K562 (cell line): ENCODE data around the gene MECR. TPM values are rescaled to one million over a fixed set of nuclear protein-coding genes. Genes with fewer than 3 reads are reported as not detected.

Experiments
- ATF7 ChIP-seq: fragments of 450-650 bp; IDR thresholded peaks from 2 replicates; pipeline ENCODE4 v1.7.1; 2014; ENCODE audit warnings: mild to moderate bottlenecking, moderate library complexity
- BDP1 ChIP-seq: IDR thresholded peaks from 3 replicates; pipeline ENCODE4 v1.6.1; 2011; ENCODE audit not compliant: insufficient read length, insufficient read depth
- CHCHD3 ChIP-seq: fragments of 250-450 bp; sonication (Bioruptor Pico); IDR thresholded peaks from 2 replicates; pipeline ENCODE4 v2.1.2; 2022; ENCODE audit warnings: mild to moderate bottlenecking
- CHD1 ChIP-seq: fragments of 200-600 bp; sonication (generic); IDR thresholded peaks from one replicate; pipeline ENCODE4 v1.6.1; 2012; ENCODE audit warnings: mild to moderate bottlenecking, moderate library complexity, low read length, inconsistent platforms
- CUX1 ChIP-seq: fragments of 200-800 bp; sonication (Bioruptor generic); IDR thresholded peaks from 2 replicates; pipeline ENCODE4 v1.6.1; 2016; ENCODE audit warnings: missing genetic modification characterization, missing compliant biosample characterization
- MECOM ChIP-seq: fragments of 250-450 bp; sonication (Bioruptor Pico); IDR thresholded peaks from 2 replicates; pipeline ENCODE4 v1.8.0; 2022; ENCODE audit warnings: inconsistent platforms
- MLLT1 ChIP-seq, 2 experiments: fragments of 450-650 bp; IDR thresholded peaks; 2 replicates each; pipeline ENCODE4 v1.6.1; 2016
- NCOA6 ChIP-seq: fragments of 450-650 bp; IDR thresholded peaks from 2 replicates; pipeline ENCODE4 v1.6.1; 2017; ENCODE audit warnings: mild to moderate bottlenecking
- NR3C1 ChIP-seq: sonication (generic); formaldehyde crosslinking; IDR thresholded peaks from 2 replicates; pipeline ENCODE4 v1.8.1; 2022; ENCODE audit warnings: missing genetic modification reagents
- POLR2H ChIP-seq: IDR thresholded peaks from 2 replicates; pipeline ENCODE4 v1.6.1; 2016; ENCODE audit warnings: missing genetic modification characterization, low read depth, mild to moderate bottlenecking, control low read depth, missing compliant biosample characterization, moderate library complexity
- STAT6 ChIP-seq: sonication (generic); formaldehyde crosslinking; IDR thresholded peaks from 2 replicates; pipeline ENCODE4 v1.8.1; 2023; ENCODE audit warnings: mild to moderate bottlenecking, missing genetic modification reagents
- TCFL5 ChIP-seq: fragments of 250-450 bp; sonication (Bioruptor Pico); conservative IDR thresholded peaks from 2 replicates; pipeline ENCODE4 v1.6.1; 2021; ENCODE audit warnings: mild to moderate bottlenecking, moderate library complexity, matching md5 sums
- ZBTB8A ChIP-seq: fragments of 450-650 bp; IDR thresholded peaks from 2 replicates; pipeline ENCODE4 v1.6.1; 2018; ENCODE audit warnings: mild to moderate bottlenecking, moderate library complexity; ENCODE audit not compliant: partially characterized antibody
- ZNF133 ChIP-seq: fragments of 250-450 bp; sonication (Bioruptor Pico); IDR thresholded peaks from 2 replicates; pipeline ENCODE4 v1.4.0; 2020; ENCODE audit warnings: mild to moderate bottlenecking
- ZNF239 ChIP-seq: fragments of 250-450 bp; sonication (Bioruptor Pico); IDR thresholded peaks from 2 replicates; pipeline ENCODE4 v1.4.0; 2020; ENCODE audit warnings: mild to moderate bottlenecking
- ZNF395 ChIP-seq: fragments of 200-800 bp; sonication (Bioruptor generic); IDR thresholded peaks from 2 replicates; pipeline ENCODE4 v1.6.1; 2017; ENCODE audit warnings: missing genetic modification characterization, missing compliant biosample characterization
- ZNF561 ChIP-seq: fragments of 450-650 bp; formaldehyde crosslinking; conservative IDR thresholded peaks from 2 replicates; pipeline ENCODE4 v1.4.0; 2020; ENCODE audit warnings: mild to moderate bottlenecking, moderate library complexity
- polyA plus RNA-seq, 8 experiments: library from polyadenylated mRNA; depleted of rRNA in 4 of 8; stranded (reverse) in 5 of 8; unstranded in 3 of 8; fragments of >200 nt; fragmentation: Nextera tagmentation in 2 of 8; fragmentation: Illumina TruSeq in 1 of 8; extraction: Ambion mirVana in 2 of 8; extraction: Trizol in 1 of 8; gene quantifications; 2 replicates each; pipeline versions ENCODE4 v1.2.1 to v1.2.3, GENCODE V29; 2011 to 2014; ENCODE audit warnings: inconsistent platforms in 1 of 8, missing spikeins in 1 of 8
- total RNA-seq, 7 experiments: library from RNA; depleted of rRNA in 6 of 7; stranded (reverse); fragments of >200 nt in 6 of 7; fragmentation: Illumina TruSeq in 2 of 7; extraction: Trizol in 2 of 7; gene quantifications; 2 replicates each; pipeline versions ENCODE4 v1.2.1 to v1.2.3, GENCODE V29; 2011 to 2021; ENCODE audit warnings: low replicate concordance in 1 of 7

MECR gene
- total and polyA plus RNA-seq, 9 of the 15 experiments (the other 6 are each of a cell fraction or from before 2014, with no cell fraction given) = 10.4 to 58.6 (median 42.9) TPM

- TF ChIP-seq ZBTB8A (no peak), NCOA6 (no peak), ZNF239 (CRISPR knock-in tag) (0 out of 2 replicates have a peak, but pooled peaks have one; percentile 45), ZNF133 (CRISPR knock-in tag) (no peak), ZNF395 (CRISPR knock-in tag) (no peak), MLLT1 (IDR thresholded peaks at IDR 0.05) (peak in 1 of 2 experiments; percentile 66; a peak in 2 of 4 replicates), CUX1 (CRISPR knock-in tag) (no peak), ATF7 (peak; percentile 92), NR3C1 (CRISPR knock-in tag) (no peak), BDP1 (no peak), STAT6 (CRISPR knock-in tag) (0 out of 2 replicates have a peak, but pooled peaks have one; percentile 68), CHCHD3 (CRISPR knock-in tag) (no peak), POLR2H (tag) (no peak), CHD1 (no peak), ZNF561 (CRISPR knock-in tag) (no peak), TCFL5 (no peak), MECOM (no peak)
Measured at GRCh38 chr1:29202584-29203340, 28.0 kb downstream of the MECR start (continued).
